HCT116 (cell line): ENCODE results near the gene GRIK1. TPM values are rescaled to one million over a fixed set of nuclear protein-coding genes. Genes with fewer than 3 reads are reported as not detected.

Experiments used
- ATAC-seq: fragments of 200-7000 bp; cut with Tn5 transposase; 2 replicates; pipeline ENCODE4 v1.9.1; 2020; ENCODE audit warnings: mild to moderate bottlenecking, moderate library complexity
- BruUV-seq: library from RNA; stranded (reverse); fragments of 400-500 nt; replicated peaks from 2 replicates; lab custom pipeline; 2021; lab: Mats Ljungman, UMichigan
- CTCF ChIA-PET: fragments of 300-600 bp; sonication (Branson Sonifier 250); formaldehyde crosslinking; loops from one replicate; lab custom pipeline; 2021; ENCODE audit warnings: antibody characterized with exemption; lab: Charles Lee
- POLR2A ChIA-PET: fragments of 300-600, 350-600 bp; sonication (Branson Sonifier 250); formaldehyde crosslinking; loops from one replicate; lab custom pipeline; 2021; ENCODE audit warnings: antibody characterized with exemption; lab: Charles Lee
- RAD21 ChIA-PET, 2 experiments: fragments of 300-600 bp; sonication (Branson Sonifier 250); formaldehyde crosslinking; loops; one replicate each; lab custom pipeline; 2023; ENCODE audit warnings: low total read pairs in 2 of 2; ENCODE audit not compliant: uncharacterized antibody in 2 of 2, unreplicated experiment in 2 of 2, low non-redundant PET in 1 of 2; lab: Charles Lee
- DNase-seq: peaks from one replicate; pipeline ENCODE4 v3.0.0-alpha.2; 2010; ENCODE audit warnings: low read depth, low spot score
- H2AFZ ChIP-seq: fragments of 200-600 bp; shearing (Covaris generic), sonication (generic); 2 replicates; pipeline ENCODE4 v1.6.1; 2017; ENCODE audit warnings: low read depth, mixed run types, mixed read lengths, antibody characterized with exemption, low read length; ENCODE audit not compliant: poor library complexity, severe bottlenecking
- H3K27ac ChIP-seq: 2 replicates; pipeline ENCODE4 v1.5.1; 2012; ENCODE audit warnings: low read depth, low read length
- H3K27me3 ChIP-seq: fragments of 200-600 bp; sonication (generic); 2 replicates; pipeline ENCODE4 v1.6.1; 2016; ENCODE audit warnings: mixed run types, low read length, mixed read lengths; ENCODE audit not compliant: insufficient read depth
- H3K36me3 ChIP-seq, 2 experiments: fragments of 200-500 bp in 1 of 2; fragments of 200-600 bp in 1 of 2; sonication (Bioruptor generic) in 1 of 2; sonication (generic) in 1 of 2; 2 replicates each; pipeline versions ENCODE4 v1.5.1 to v1.6.1; 2014 to 2016; ENCODE audit warnings: low read length in 2 of 2, inconsistent platforms in 1 of 2, mixed read lengths in 1 of 2, mixed run types in 1 of 2; ENCODE audit not compliant: insufficient read depth in 2 of 2, control insufficient read depth in 1 of 2
- H3K4me1 ChIP-seq, 2 experiments: fragments of 200-600 bp in 1 of 2; sonication (generic) in 1 of 2; 2 replicates each; pipeline versions ENCODE4 v1.5.1 to v1.6.1; 2012 to 2017; ENCODE audit warnings: low read length in 2 of 2, inconsistent platforms in 1 of 2, mild to moderate bottlenecking in 1 of 2, mixed read lengths in 1 of 2, mixed run types in 1 of 2, moderate library complexity in 1 of 2; ENCODE audit not compliant: insufficient read depth in 2 of 2, control insufficient read depth in 1 of 2
- H3K4me2 ChIP-seq: fragments of 200-600 bp; sonication (generic); 2 replicates; pipeline ENCODE4 v1.6.1; 2017; ENCODE audit warnings: mixed run types, low read length, mixed read lengths
- H3K4me3 ChIP-seq, 2 experiments: fragments of 200-600 bp in 1 of 2; sonication (generic) in 1 of 2; replicated peaks in 1 of 2; 2 replicates each; pipeline ENCODE4 v1.5.1; 2011 to 2016; ENCODE audit warnings: low read length in 2 of 2, control low read depth in 1 of 2, low read depth in 1 of 2, mild to moderate bottlenecking in 1 of 2, mixed read lengths in 1 of 2, mixed run types in 1 of 2
- H3K79me2 ChIP-seq: fragments of 200-600 bp; sonication (generic); 2 replicates; pipeline ENCODE4 v1.6.1; 2017; ENCODE audit warnings: mild to moderate bottlenecking, mixed run types, low read length, moderate library complexity, mixed read lengths; ENCODE audit not compliant: insufficient read depth
- H3K9ac ChIP-seq: fragments of 200-600 bp; sonication (generic); 2 replicates; pipeline ENCODE4 v1.6.1; 2016; ENCODE audit warnings: low read length, mixed read lengths
- H3K9me2 ChIP-seq: fragments of 200-600 bp; sonication (generic), shearing (Covaris generic); 2 replicates; pipeline ENCODE4 v1.6.1; 2017; ENCODE audit warnings: mixed run types, mild to moderate bottlenecking, moderate library complexity; ENCODE audit not compliant: insufficient read depth
- H3K9me3 ChIP-seq, 2 experiments: fragments of 200-500 bp in 1 of 2; fragments of 200-600 bp in 1 of 2; sonication (Bioruptor generic) in 1 of 2; sonication (generic) in 1 of 2; 2 replicates each; pipeline ENCODE4 v1.6.1; 2014 to 2017; ENCODE audit warnings: low read length in 2 of 2, mixed read lengths in 2 of 2, inconsistent platforms in 1 of 2, low read depth in 1 of 2, mild to moderate bottlenecking in 1 of 2, mixed run types in 1 of 2, moderate library complexity in 1 of 2; ENCODE audit not compliant: control insufficient read depth in 1 of 2, insufficient read depth in 1 of 2
- H4K20me1 ChIP-seq: fragments of 200-600 bp; sonication (generic), shearing (Covaris generic); 2 replicates; pipeline ENCODE4 v1.6.1; 2017; ENCODE audit warnings: mixed run types, mild to moderate bottlenecking, moderate library complexity; ENCODE audit not compliant: insufficient read depth
- CBX3 ChIP-seq: IDR thresholded peaks from 2 replicates; pipeline ENCODE4 v1.6.1; 2012; ENCODE audit warnings: low read depth
- CEBPB ChIP-seq: IDR thresholded peaks from 2 replicates; pipeline ENCODE4 v1.6.1; 2012; ENCODE audit warnings: low read depth
- EGR1 ChIP-seq: IDR thresholded peaks from 2 replicates; pipeline ENCODE4 v1.6.1; 2012; ENCODE audit warnings: low read depth
- ELF1 ChIP-seq: IDR thresholded peaks from 2 replicates; pipeline ENCODE4 v1.6.1; 2012; ENCODE audit warnings: low read depth, borderline replicate concordance
- EZH2 ChIP-seq: fragments of 200-600 bp; sonication (generic); IDR thresholded peaks from 2 replicates; pipeline ENCODE4 v1.6.1; 2017; ENCODE audit warnings: antibody characterized with exemption, mixed run types
- EZH2phosphoT487 ChIP-seq: fragments of 200-600 bp; IDR thresholded peaks from 2 replicates; pipeline ENCODE4 v1.6.1; 2018; ENCODE audit warnings: antibody characterized with exemption, borderline replicate concordance
- JUND ChIP-seq: IDR thresholded peaks from 2 replicates; pipeline ENCODE4 v1.6.1; 2012
- POLR2A ChIP-seq: IDR thresholded peaks from 2 replicates; pipeline ENCODE4 v1.7.0; 2011; ENCODE audit warnings: borderline replicate concordance; ENCODE audit not compliant: insufficient read depth, insufficient read length; ENCODE audit errors: extremely low read depth
- POLR2AphosphoS5 ChIP-seq: IDR thresholded peaks from 2 replicates; pipeline ENCODE4 v1.6.1; 2011; ENCODE audit warnings: mild to moderate bottlenecking, low read depth, low read length, moderate library complexity
- RAD21 ChIP-seq: IDR thresholded peaks from 2 replicates; pipeline ENCODE4 v1.6.1; 2012; ENCODE audit warnings: low read depth, mild to moderate bottlenecking
- SIN3A ChIP-seq: IDR thresholded peaks from 2 replicates; pipeline ENCODE4 v1.6.1; 2012; ENCODE audit warnings: low read depth
- SP1 ChIP-seq: IDR thresholded peaks from 2 replicates; pipeline ENCODE4 v1.6.1; 2012; ENCODE audit warnings: low read depth
- SRF ChIP-seq: IDR thresholded peaks from 2 replicates; pipeline ENCODE4 v1.6.1; 2012; ENCODE audit warnings: low read depth
- TCF7L2 ChIP-seq: IDR thresholded peaks from 2 replicates; pipeline ENCODE4 v1.7.0; 2011; ENCODE audit warnings: borderline replicate concordance, inconsistent platforms; ENCODE audit not compliant: insufficient read depth, insufficient read length; ENCODE audit errors: extremely low read depth
- YY1 ChIP-seq: IDR thresholded peaks from 2 replicates; pipeline ENCODE4 v1.6.1; 2011; ENCODE audit warnings: low read length, low read depth, moderate library complexity, mild to moderate bottlenecking; ENCODE audit not compliant: insufficient replicate concordance; ENCODE audit errors: extremely low read depth
- ZFX ChIP-seq: fragments of 450-650 bp; IDR thresholded peaks from 2 replicates; pipeline ENCODE4 v1.6.1; 2017
- ZNF274 ChIP-seq: fragments of 200-500 bp; sonication (Bioruptor generic); IDR thresholded peaks from 2 replicates; pipeline ENCODE4 v1.6.1; 2014; ENCODE audit warnings: mild to moderate bottlenecking, low read depth, low read length, inconsistent platforms
- intact Hi-C: fragments of 100-400 bp; cut with micrococcal nuclease; formaldehyde crosslinking; loops from 2 replicates; pipeline ENCODE4 v1.10.0; 2022
- total RNA-seq: library from RNA; stranded (reverse); gene quantifications from one replicate; pipeline ENCODE4 v1.2.1, GENCODE V29; 2021; ENCODE audit not compliant: unreplicated experiment
- TF ChIP-seq, protein P1 (sequence below): IDR thresholded peaks from 2 replicates; pipeline ENCODE4 v1.6.1; 2011; ENCODE audit warnings: mild to moderate bottlenecking, low read length, moderate library complexity; ENCODE audit not compliant: insufficient replicate concordance; ENCODE audit errors: extremely low read depth
- TF ChIP-seq, protein P2 (sequence below): IDR thresholded peaks from 2 replicates; pipeline ENCODE4 v1.6.1; 2012; ENCODE audit warnings: low read depth
- TF ChIP-seq, protein P3 (sequence below): IDR thresholded peaks from 2 replicates; pipeline ENCODE4 v1.6.1; 2012

GRIK1 gene
- total RNA-seq, 1 experiment from 2014 or later: not detected

DNA sequence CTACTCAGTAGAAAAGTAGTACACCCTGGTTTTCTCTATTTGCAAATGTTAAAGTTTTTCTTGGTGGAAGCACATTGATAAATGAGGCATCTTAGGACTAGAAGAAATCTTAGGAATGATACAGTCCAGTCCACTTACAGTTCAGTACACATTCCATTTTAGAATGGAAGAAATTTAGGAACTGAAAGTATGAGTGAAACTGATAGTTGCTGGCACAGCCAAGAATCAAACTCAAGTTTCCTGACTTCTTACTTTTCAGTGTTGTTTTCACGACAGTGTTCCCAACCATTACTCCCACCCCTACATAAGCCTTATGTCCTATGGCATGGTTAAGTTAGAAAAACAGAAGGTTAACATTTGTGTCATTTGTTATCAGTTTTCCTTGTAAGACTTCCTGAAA lies 382.6 kb downstream of the GRIK1 start (continued):
- TF ChIP-seq EGR1 (no peak), EZH2phosphoT487 (no peak)

DNA sequence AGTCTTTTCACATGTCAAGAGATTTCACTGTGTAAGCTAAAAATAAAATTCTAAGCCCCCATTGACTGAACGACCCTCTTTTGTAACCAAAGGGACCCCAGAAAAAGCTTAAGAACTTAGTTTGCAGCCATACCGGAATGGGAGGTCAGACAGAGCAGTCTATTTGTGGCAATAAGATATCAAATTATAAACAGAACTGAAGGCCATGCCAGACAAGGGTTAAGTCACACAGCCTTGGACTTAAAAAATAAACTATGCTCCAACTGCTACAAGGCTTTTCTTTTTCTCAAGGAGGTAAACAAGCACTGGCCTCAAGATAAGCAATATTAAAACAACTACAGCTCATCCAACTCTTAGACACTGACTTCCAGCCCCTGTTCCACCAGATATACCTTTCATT lies 384.2 kb downstream of the GRIK1 start:
- TF ChIP-seq, protein P1, sequence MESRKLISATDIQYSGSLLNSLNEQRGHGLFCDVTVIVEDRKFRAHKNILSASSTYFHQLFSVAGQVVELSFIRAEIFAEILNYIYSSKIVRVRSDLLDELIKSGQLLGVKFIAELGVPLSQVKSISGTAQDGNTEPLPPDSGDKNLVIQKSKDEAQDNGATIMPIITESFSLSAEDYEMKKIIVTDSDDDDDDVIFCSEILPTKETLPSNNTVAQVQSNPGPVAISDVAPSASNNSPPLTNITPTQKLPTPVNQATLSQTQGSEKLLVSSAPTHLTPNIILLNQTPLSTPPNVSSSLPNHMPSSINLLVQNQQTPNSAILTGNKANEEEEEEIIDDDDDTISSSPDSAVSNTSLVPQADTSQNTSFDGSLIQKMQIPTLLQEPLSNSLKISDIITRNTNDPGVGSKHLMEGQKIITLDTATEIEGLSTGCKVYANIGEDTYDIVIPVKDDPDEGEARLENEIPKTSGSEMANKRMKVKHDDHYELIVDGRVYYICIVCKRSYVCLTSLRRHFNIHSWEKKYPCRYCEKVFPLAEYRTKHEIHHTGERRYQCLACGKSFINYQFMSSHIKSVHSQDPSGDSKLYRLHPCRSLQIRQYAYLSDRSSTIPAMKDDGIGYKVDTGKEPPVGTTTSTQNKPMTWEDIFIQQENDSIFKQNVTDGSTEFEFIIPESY: no peak
- TF ChIP-seq RAD21 (no peak), EZH2phosphoT487 (no peak), POLR2AphosphoS5 (no peak), CEBPB (no peak), YY1 (no peak), ELF1 (no peak), CBX3 (no peak), SRF (no peak), POLR2A (no peak), JUND (no peak), EGR1 (no peak), ZNF274 (no peak), EZH2 (no peak), SIN3A (no peak), SP1 (no peak), TCF7L2 (no peak), ZFX (no peak)
- TF ChIP-seq, protein P2, sequence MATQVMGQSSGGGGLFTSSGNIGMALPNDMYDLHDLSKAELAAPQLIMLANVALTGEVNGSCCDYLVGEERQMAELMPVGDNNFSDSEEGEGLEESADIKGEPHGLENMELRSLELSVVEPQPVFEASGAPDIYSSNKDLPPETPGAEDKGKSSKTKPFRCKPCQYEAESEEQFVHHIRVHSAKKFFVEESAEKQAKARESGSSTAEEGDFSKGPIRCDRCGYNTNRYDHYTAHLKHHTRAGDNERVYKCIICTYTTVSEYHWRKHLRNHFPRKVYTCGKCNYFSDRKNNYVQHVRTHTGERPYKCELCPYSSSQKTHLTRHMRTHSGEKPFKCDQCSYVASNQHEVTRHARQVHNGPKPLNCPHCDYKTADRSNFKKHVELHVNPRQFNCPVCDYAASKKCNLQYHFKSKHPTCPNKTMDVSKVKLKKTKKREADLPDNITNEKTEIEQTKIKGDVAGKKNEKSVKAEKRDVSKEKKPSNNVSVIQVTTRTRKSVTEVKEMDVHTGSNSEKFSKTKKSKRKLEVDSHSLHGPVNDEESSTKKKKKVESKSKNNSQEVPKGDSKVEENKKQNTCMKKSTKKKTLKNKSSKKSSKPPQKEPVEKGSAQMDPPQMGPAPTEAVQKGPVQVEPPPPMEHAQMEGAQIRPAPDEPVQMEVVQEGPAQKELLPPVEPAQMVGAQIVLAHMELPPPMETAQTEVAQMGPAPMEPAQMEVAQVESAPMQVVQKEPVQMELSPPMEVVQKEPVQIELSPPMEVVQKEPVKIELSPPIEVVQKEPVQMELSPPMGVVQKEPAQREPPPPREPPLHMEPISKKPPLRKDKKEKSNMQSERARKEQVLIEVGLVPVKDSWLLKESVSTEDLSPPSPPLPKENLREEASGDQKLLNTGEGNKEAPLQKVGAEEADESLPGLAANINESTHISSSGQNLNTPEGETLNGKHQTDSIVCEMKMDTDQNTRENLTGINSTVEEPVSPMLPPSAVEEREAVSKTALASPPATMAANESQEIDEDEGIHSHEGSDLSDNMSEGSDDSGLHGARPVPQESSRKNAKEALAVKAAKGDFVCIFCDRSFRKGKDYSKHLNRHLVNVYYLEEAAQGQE: no peak
- TF ChIP-seq, protein P3, sequence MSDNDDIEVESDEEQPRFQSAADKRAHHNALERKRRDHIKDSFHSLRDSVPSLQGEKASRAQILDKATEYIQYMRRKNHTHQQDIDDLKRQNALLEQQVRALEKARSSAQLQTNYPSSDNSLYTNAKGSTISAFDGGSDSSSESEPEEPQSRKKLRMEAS: no peak
- RAD21 ChIA-PET: no interaction called here
- no peak overlapping the region for H3K4me2 ChIP-seq
- no peak overlapping the region for H3K27ac ChIP-seq
- H3K27me3 ChIP-seq: no peaks in the 10 kb centered on the region
- H3K79me2 ChIP-seq: no peaks in the 10 kb centered on the region
- intact Hi-C loops: no loop called here
- no peak overlapping the region for H3K4me3 ChIP-seq
- BruUV-seq: no TSS peak
- CTCF ChIA-PET: no interaction called here
- no peak overlapping the region for H3K9ac ChIP-seq
- H3K9me2 ChIP-seq: no peaks in the 10 kb centered on the region
- ATAC-seq (no peak), DNase-seq (no peak)
- no peaks in the 10 kb centered on the region for H3K36me3 ChIP-seq
- no peaks in the 10 kb centered on the region for H3K9me3 ChIP-seq
- H2AFZ ChIP-seq: no peak overlapping the region
- POLR2A ChIA-PET: no interaction called here
- no peaks in the 10 kb centered on the region for H3K4me1 ChIP-seq
- H4K20me1 ChIP-seq: no peaks in the 10 kb centered on the region
